Measurements from ENCODE around the gene ZKSCAN1.
"Not testable (repeated sequence)": the region's sequence is repeated elsewhere in the genome, so short reads cannot be mapped to it uniquely, and the experiment has no call there.

ZKSCAN1 gene

DNA sequence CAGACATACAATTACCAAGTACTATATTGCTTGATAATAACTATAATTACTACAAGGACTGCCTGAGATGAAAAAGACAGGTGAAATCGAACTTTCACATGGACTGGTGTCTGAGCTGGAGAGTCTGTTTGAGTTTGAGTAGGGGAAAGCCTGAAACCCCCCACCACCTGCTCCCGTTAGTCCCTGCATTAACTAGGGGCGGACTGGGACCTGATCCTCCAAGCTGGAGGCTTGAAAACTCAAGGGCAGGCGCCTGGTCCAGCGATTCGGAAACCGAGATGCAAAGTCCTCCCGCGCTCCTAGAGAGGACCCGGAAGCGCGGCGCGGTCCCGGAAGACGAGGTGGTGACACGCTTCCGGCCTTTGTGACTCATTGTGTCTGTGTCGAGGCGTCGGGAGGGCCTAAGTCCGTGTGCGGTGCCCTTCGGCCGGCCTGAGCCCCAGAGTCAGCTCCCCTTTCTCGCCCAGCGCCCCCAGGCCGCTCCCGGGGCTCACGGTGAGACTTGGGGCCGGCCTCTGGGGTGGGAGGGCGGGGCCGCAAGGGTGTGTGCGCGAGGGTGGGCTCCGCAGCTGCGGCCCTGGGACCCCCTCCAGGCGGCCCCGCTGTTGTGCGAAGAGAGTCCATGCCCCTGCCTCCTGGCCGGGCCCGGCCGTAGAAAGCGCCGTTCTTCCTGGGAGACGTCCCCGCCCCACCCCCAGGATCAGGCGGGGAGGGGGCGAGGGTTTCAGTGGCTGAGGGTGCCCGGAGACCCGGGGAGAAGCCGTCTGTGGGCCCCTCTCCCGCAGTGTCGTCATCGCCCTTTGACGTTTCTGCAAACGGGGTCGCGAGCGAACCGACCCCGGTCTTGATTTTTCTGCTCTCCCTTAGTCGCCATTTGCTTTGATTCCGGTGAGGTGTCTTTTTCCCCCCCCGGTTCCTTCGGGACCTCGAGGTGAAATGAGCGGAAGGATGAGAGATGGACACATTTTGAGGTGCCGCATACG lies at the start of gene ZKSCAN1:
Gene ZKSCAN1 (plus strand): TSS at position 365 of the 983 bp plus-strand sequence. CDS start 7,911 bp downstream, outside the sequence.
- Histone ChIP-seq H3K9ac (ENCODE audit: low read length) (peak within 1 kb of the TSS; percentile 99), H3K27me3 (ENCODE audit: control insufficient read depth in 1 of 2, insufficient read depth in 2 of 2, low read length in 2 of 2) (no peaks in the 10 kb centered on the region), H3K27ac (ENCODE audit: low read depth, low read length) (peak within 1 kb of the TSS; percentile 90), H3K4me1 (ENCODE audit: insufficient read depth, low read length) (peaks cover 34% of the 10 kb centered on the region), H3K9me3 (ENCODE audit: low read length) (no peaks in the 10 kb centered on the region), H3K36me3 (ENCODE audit: insufficient read depth, low read length) (peaks cover 5% of the 10 kb centered on the region), H3K4me3 (ENCODE audit: low read depth in 1 of 2, low read length in 2 of 2) (peak within 1 kb of the TSS; percentile 62 to 92)

GRCh38 chr7:99969298-99969697 lies 46.1 kb upstream of the ZKSCAN1 start:
- Histone ChIP-seq H3K4me1 (ENCODE audit: insufficient read depth, low read length) (no peaks in the 10 kb centered on the region), H3K27ac (ENCODE audit: low read depth, low read length) (no peak overlapping the region), H3K36me3 (ENCODE audit: insufficient read depth, low read length) (no peaks in the 10 kb centered on the region), H3K27me3 (ENCODE audit: control insufficient read depth in 1 of 2, insufficient read depth in 2 of 2, low read length in 2 of 2) (peaks cover 0 to 6% of the 10 kb centered on the region in 2 donors), H3K4me3 (ENCODE audit: low read depth in 1 of 2, low read length in 2 of 2) (no peak overlapping the region), H3K9ac (ENCODE audit: low read length) (no peak overlapping the region), H3K9me3 (ENCODE audit: low read length) (no peaks in the 10 kb centered on the region)

DNA sequence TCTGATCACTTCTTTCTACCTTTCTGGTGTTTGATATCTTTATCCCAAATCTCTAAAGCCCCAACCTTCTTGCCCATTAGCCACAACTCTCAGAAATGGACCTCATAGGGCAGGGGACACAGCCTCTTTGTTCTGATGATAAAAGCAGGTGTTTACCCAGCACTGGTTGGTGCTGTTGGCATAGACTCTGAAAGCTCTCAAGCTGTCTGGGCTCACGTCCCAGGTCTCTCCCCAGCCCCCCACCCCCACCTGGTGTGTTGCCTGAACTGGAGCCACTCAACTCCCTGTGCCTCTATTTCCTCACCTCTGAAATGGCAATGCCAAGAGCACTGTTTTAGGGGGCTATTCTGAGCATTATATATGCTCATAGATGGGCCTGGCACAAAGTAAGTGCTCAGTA lies 45.6 kb upstream of the ZKSCAN1 start:
- H3K9ac ChIP-seq (ENCODE audit: low read length); H3K36me3 ChIP-seq (ENCODE audit: insufficient read depth, low read length); H3K4me1 ChIP-seq (ENCODE audit: insufficient read depth, low read length); H3K27me3 ChIP-seq (ENCODE audit: control insufficient read depth in 1 of 2, insufficient read depth in 2 of 2, low read length in 2 of 2); H3K27ac ChIP-seq (ENCODE audit: low read depth, low read length); H3K9me3 ChIP-seq (ENCODE audit: low read length); H3K4me3 ChIP-seq (ENCODE audit: low read depth in 1 of 2, low read length in 2 of 2): not testable (repeated sequence)

DNA sequence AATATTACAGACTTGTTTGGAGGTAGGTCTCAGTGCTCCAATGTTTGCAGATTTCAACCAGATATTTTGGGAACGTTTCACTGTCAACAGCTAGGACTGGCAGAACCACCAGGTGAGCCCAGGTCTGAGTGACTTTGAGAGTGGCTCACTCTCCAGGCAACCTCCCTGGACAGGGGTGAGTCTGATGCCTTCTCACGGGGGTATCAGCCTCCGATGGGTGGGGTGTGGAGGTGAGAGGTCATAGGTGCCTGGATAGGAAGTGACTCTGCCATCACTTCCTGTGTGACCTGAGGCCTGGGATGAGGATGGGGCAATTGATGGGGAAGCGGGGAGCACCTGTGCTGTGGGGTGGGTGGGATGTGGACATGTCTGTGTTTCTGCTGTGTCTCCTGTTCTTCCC lies 44.2 kb upstream of the ZKSCAN1 start:
- Histone ChIP-seq H3K36me3 (ENCODE audit: insufficient read depth, low read length) (no peaks in the 10 kb centered on the region), H3K27me3 (ENCODE audit: control insufficient read depth in 1 of 2, insufficient read depth in 2 of 2, low read length in 2 of 2) (no peaks in the 10 kb centered on the region), H3K9ac (ENCODE audit: low read length) (no peak overlapping the region), H3K9me3 (ENCODE audit: low read length) (no peaks in the 10 kb centered on the region), H3K4me1 (ENCODE audit: insufficient read depth, low read length) (no peaks in the 10 kb centered on the region), H3K27ac (ENCODE audit: low read depth, low read length) (no peak overlapping the region), H3K4me3 (ENCODE audit: low read depth in 1 of 2, low read length in 2 of 2) (no peak overlapping the region)

DNA sequence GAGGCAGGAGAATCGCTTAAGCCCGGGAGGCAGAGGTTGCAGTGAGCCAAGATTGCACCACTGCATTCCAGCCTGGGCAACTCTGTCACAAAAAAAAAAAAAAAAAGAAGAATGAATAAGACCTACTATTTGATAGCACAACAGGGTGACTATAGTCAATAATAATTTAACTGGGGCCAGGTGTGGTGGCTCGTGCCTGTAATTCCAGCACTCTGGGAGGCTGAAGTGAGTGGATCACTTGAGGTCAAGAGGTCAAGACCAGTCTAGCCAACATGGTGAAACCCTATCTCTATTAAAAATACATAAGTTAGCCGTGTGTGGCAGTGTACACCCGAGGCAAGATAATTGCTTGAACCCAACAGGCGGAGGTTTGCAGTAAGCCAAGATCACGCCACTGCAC lies 41.6 kb upstream of the ZKSCAN1 start:
- not testable (repeated sequence) for H3K4me3 ChIP-seq (ENCODE audit: low read depth in 1 of 2, low read length in 2 of 2); H3K9ac ChIP-seq (ENCODE audit: low read length); H3K27ac ChIP-seq (ENCODE audit: low read depth, low read length); H3K36me3 ChIP-seq (ENCODE audit: insufficient read depth, low read length); H3K4me1 ChIP-seq (ENCODE audit: insufficient read depth, low read length); H3K27me3 ChIP-seq (ENCODE audit: control insufficient read depth in 1 of 2, insufficient read depth in 2 of 2, low read length in 2 of 2); H3K9me3 ChIP-seq (ENCODE audit: low read length)

DNA sequence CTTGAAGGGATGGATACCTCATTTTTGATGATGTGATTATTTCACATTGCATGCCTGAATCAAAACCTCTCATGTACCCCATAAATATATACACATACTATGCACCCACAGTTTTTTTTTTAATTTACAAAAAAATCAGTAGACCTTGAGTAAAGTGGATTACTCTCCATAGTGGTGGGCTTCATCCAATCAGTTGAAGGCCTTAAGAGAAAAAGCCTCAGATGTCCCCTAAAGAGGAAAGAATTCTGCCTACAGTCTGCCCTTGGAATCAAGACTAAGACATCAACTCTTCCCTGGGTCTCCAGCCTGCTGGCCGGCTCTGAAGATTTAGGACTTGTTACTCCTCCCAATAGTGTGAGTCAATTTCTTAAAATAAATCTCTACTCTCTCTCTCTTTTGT lies 40.7 kb upstream of the ZKSCAN1 start:
- Histone ChIP-seq H3K9ac (ENCODE audit: low read length) (no peak overlapping the region), H3K27ac (ENCODE audit: low read depth, low read length) (no peak overlapping the region), H3K27me3 (ENCODE audit: control insufficient read depth in 1 of 2, insufficient read depth in 2 of 2, low read length in 2 of 2) (no peaks in the 10 kb centered on the region), H3K4me1 (ENCODE audit: insufficient read depth, low read length) (no peaks in the 10 kb centered on the region), H3K9me3 (ENCODE audit: low read length) (no peaks in the 10 kb centered on the region), H3K4me3 (ENCODE audit: low read depth in 1 of 2, low read length in 2 of 2) (no peak overlapping the region), H3K36me3 (ENCODE audit: insufficient read depth, low read length) (no peaks in the 10 kb centered on the region)

DNA sequence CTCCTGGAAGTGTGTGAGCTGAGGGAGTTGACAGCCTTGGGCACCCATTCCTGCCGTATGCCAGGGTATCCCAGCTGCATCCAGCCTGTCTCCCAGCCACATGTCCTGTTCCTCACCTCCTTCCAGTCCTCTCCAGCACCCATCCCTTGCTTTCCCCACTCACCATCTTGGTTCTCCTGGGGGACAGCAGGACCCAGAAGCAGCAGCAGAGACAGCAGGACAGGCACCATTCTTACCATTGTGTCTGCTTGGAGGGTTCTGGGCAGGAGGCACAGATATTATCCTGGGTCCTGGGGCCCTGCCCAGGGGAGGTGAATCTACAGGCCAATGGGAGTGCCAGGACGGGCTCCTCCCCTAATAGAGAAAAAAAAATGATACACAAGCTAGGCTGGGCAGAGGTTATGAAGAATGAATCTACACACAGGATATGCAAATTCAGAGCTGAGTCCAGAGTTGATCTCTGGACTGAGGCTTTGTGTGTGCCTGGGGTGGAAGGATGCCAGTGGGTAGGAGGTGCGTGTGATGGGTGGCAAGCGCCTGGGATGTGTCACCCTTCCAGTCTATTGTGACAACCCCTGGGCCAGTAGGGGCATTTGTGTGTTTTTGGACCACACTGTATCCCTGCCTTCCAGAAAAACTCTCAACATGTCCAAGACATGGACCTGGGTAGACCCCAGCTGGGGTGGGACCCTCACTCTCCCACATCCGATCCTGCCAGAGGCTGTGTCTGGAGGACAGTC lies 39.4 kb upstream of the ZKSCAN1 start, which contains the start of gene AZGP1:
Gene AZGP1 (minus strand): TSS at position 250 of the 740 bp plus-strand sequence. CDS start 11 bp downstream, at position 239.
- no peaks in the 10 kb centered on the region for H3K36me3 ChIP-seq (ENCODE audit: insufficient read depth, low read length)
- H3K27ac ChIP-seq (ENCODE audit: low read depth, low read length), result no peak within 1 kb of the TSS
- H3K4me3 ChIP-seq (ENCODE audit: low read depth in 1 of 2, low read length in 2 of 2), result no peak within 1 kb of the TSS
- H3K4me1 ChIP-seq (ENCODE audit: insufficient read depth, low read length), result no peaks in the 10 kb centered on the region
- H3K9ac ChIP-seq (ENCODE audit: low read length), result no peak within 1 kb of the TSS
- no peaks in the 10 kb centered on the region for H3K27me3 ChIP-seq (ENCODE audit: control insufficient read depth in 1 of 2, insufficient read depth in 2 of 2, low read length in 2 of 2)
- no peaks in the 10 kb centered on the region for H3K9me3 ChIP-seq (ENCODE audit: low read length)

- no peaks in the 10 kb centered on the region for H3K27me3 ChIP-seq (ENCODE audit: control insufficient read depth in 1 of 2, insufficient read depth in 2 of 2, low read length in 2 of 2)
- no peak overlapping the region for H3K9ac ChIP-seq (ENCODE audit: low read length)
- no peaks in the 10 kb centered on the region for H3K9me3 ChIP-seq (ENCODE audit: low read length)
- no peak overlapping the region for H3K27ac ChIP-seq (ENCODE audit: low read depth, low read length)
- no peaks in the 10 kb centered on the region for H3K4me1 ChIP-seq (ENCODE audit: insufficient read depth, low read length)
- H3K4me3 ChIP-seq (ENCODE audit: low read depth in 1 of 2, low read length in 2 of 2), result no peak overlapping the region
- no peaks in the 10 kb centered on the region for H3K36me3 ChIP-seq (ENCODE audit: insufficient read depth, low read length)
These were observed 38.8 kb upstream of the ZKSCAN1 start for GRCh38 chr7:99976626-99977025.

GRCh38 chr7:99979814-99980225 lies 35.6 kb upstream of the ZKSCAN1 start:
- H3K4me1 ChIP-seq (ENCODE audit: insufficient read depth, low read length); H3K36me3 ChIP-seq (ENCODE audit: insufficient read depth, low read length); H3K4me3 ChIP-seq (ENCODE audit: low read depth in 1 of 2, low read length in 2 of 2); H3K9ac ChIP-seq (ENCODE audit: low read length); H3K9me3 ChIP-seq (ENCODE audit: low read length); H3K27me3 ChIP-seq (ENCODE audit: control insufficient read depth in 1 of 2, insufficient read depth in 2 of 2, low read length in 2 of 2); H3K27ac ChIP-seq (ENCODE audit: low read depth, low read length): not testable (repeated sequence)

GRCh38 chr7:99980448-99980872 lies 34.9 kb upstream of the ZKSCAN1 start:
- not testable (repeated sequence) for H3K9me3 ChIP-seq (ENCODE audit: low read length); H3K27me3 ChIP-seq (ENCODE audit: control insufficient read depth in 1 of 2, insufficient read depth in 2 of 2, low read length in 2 of 2); H3K4me1 ChIP-seq (ENCODE audit: insufficient read depth, low read length); H3K4me3 ChIP-seq (ENCODE audit: low read depth in 1 of 2, low read length in 2 of 2); H3K36me3 ChIP-seq (ENCODE audit: insufficient read depth, low read length); H3K27ac ChIP-seq (ENCODE audit: low read depth, low read length); H3K9ac ChIP-seq (ENCODE audit: low read length)

DNA sequence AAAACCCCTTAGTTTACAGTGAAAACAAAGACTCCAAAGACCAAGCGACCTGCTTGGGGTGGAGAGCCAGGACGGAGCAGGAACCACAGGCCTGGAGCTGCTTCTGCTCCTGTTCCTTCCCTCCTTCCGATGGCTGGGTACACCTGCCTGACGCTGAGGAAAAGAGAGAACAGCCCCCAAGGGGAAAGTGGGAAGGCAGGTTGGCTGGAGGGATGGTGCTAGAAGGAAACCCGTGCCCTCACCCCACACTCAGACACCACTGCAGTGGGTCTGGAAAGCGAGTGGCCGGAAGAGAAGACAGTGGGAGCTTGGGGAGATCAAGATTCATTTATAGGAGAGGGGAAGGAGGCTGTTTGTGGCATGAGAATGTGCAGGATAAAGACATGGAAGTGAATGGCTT lies 34.3 kb upstream of the ZKSCAN1 start:
- H3K4me3 ChIP-seq (ENCODE audit: low read depth in 1 of 2, low read length in 2 of 2), result not testable (repeated sequence)

More for the DNA sequence above, 34.3 kb upstream of the ZKSCAN1 start:
- not testable (repeated sequence) for H3K4me1 ChIP-seq (ENCODE audit: insufficient read depth, low read length); H3K9me3 ChIP-seq (ENCODE audit: low read length); H3K27ac ChIP-seq (ENCODE audit: low read depth, low read length); H3K9ac ChIP-seq (ENCODE audit: low read length); H3K36me3 ChIP-seq (ENCODE audit: insufficient read depth, low read length); H3K27me3 ChIP-seq (ENCODE audit: control insufficient read depth in 1 of 2, insufficient read depth in 2 of 2, low read length in 2 of 2)

All from muscle layer of colon (tissue), 2 donors.